Fibroblast of peridontal ligament (primary cell): ENCODE data around the gene GPATCH1.
A peak's percentile ranks its signal among the peaks of the same experiment; 100 is the strongest.
"Not testable (repeated sequence)": the region's sequence is repeated elsewhere in the genome, so short reads cannot be mapped to it uniquely, and the experiment has no call there.

Experiments
- DNase-seq: peaks from one replicate; pipeline ENCODE4 v3.0.0-alpha.2; 2010; ENCODE audit errors: extremely low read depth

GPATCH1 gene

DNA sequence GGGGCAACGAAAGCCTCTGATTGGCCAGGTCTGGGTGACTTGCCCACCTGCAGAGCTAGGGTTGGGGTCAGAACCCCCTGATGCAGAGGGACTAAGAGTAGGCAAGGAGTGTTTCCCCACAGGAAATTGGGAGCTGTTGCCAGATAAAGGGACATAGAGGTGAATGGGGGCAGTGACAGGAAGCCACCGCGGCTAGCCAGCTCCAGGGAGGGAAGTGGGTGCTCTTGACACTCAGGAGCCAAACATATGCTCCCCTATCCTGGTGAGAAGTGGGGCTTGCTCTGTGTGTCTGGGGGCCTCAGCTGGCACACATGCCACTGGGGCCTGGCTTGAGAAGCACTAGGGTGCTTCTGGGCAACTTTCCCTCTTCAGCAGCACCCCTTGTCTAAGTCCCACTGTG lies 76.9 kb downstream of the GPATCH1 start:
- no peak for DNase-seq

DNA sequence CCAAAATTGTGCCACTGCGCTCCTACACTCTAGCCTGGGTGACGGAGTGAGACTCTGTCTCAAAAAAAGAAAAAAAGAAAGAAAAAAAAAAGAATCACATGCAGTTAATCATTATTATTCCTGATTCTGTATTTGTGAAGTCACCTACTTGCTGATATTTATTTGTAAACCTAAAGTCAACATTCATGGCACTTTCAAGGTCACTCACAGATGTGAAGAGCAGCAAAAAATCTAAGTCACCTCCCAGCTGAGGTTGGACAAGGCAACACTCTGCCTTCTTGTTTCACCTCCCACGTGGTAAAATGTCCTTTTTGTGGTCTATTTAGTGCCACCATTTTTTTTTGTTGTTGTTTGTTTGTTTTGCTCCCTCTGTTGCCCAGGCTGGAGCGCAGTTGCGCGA lies 77.4 kb downstream of the GPATCH1 start:
- DNase-seq: no peak

DNA sequence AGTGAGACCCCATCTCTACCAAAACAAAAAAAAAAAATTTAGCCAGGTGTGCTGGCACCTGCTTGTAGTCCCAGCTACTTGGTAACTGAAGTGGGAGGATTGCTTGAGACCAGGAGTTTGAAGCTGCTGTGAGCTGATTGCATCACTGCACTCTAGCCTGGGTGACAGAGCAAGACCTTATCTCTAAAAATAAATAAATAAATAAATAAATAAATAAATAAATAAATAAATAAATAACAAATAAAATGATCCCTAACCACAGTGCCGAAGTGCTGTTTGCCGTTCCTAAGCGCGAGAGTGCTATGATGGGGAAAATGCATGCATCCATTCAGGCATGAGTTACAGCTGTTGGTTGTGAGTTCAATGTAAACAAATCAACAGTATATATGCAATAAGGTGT lies 78.2 kb downstream of the GPATCH1 start:
- no peak for DNase-seq

DNA sequence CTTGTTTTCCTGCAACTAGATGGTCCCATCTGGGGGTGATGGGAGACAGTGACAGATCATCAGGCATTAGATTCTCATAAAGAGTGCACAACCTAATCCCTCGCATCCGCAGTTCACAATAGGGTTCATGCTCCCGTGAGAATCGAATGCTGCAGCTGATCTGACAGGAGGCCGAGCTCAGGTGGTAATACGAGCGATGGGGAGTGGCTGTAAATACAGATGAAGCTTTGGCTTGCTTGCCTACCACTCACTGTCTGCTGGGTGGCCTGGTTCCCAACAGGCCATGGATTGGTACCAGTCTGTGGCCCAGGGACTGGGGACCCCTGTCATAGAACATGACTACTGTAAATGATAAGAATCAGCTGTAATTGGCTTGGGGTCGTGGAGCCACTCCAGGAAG lies 78.9 kb downstream of the GPATCH1 start:
- no peak for DNase-seq

DNA sequence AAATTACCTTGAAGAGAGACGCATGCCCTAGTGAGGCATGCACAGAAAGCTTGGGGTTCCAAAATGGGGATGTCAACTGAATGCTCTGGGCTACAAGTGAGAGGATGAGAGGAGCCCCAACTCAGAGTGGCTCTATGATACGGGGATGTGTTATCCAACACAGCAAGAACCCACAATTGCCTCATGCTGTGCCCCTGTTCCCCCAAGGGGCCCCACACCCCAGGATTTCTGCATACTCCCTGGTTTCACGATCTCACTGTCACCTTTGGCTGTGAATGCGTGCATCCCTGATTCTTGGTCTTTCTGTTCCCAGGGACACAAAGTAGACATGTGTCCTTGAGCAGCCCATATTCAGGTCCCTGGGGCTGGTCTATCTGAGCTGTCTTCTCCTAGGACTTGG lies 80.2 kb downstream of the GPATCH1 start:
- DNase-seq: no peak

DNA sequence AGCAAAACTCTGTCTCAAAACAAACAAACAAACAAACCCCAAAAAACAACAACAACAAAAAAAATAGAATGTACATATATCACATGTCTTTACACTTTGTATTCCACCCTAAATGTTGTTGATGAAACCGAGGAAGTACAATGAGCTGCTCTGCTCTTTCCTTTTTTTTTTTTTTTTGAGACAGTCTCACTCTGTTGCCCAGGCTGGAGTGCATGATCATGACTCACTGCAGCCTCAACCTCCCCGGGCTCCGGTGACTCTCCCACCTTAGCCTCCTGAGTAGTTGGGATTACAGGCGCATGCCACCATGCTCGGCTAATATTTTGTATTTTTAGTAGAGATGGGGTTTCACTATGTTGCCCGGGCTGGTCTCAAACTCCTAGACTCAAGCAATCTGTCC lies 82.5 kb downstream of the GPATCH1 start:
- no peak for DNase-seq

DNA sequence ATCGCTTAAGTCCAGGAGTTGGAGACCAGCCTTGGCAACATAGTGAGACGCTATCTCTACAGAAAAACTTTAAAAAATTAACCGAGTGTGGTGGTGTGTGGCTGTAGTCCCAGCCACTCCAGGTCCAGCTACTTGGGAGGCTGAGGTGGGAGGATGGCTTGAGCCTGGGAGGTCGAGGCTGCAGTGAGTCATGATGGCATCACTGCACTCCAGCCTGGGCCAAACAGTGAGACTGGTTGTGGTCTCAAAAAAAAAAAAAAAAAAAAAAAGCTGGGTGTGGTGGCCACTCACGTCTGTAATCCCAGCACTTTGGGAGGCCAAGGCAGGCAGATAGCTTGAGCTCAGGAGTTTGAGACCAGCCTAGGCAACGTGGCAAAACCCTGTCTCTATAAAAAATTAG lies 85.1 kb downstream of the GPATCH1 start:
- not testable (repeated sequence) for DNase-seq

DNA sequence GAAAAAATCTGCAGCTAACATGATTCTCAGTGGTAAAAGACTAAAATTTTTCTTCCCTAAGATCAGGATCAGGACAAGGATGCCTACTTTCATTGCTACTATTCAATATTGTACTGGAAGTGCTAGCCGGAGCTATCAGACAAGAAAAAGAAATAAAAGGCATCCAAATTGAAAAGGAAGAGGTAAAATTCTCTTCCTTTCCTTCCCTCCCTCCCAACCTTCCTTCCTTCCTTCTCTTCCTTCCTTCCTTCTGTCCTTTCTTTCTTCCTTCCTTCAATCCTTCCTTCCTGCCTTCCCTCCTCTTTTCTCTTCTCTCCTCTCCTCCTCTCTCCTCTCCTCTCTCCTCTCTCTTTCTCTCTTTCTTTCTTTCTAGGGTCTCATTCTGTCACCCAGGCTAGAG lies 86.5 kb downstream of the GPATCH1 start:
- no peak for DNase-seq

DNA sequence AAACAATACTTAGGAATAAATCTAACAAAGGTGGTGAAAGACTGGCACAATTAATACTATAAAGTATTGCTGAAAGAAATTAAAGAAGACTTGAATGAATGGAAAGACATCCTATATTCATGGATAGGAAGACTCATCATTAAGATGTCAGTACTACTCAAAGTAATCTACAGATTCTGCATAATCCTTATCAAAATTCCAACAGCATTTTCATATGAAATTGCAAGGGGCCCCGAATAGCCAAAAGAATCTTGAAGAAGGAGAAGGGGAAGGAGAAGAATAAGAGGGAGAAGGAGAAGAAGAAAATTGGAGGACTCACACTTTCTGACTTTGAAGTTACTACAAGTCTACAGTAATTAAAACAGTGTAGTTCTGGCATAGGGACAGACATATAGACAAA lies 87.5 kb downstream of the GPATCH1 start:
- DNase-seq: no peak

DNA sequence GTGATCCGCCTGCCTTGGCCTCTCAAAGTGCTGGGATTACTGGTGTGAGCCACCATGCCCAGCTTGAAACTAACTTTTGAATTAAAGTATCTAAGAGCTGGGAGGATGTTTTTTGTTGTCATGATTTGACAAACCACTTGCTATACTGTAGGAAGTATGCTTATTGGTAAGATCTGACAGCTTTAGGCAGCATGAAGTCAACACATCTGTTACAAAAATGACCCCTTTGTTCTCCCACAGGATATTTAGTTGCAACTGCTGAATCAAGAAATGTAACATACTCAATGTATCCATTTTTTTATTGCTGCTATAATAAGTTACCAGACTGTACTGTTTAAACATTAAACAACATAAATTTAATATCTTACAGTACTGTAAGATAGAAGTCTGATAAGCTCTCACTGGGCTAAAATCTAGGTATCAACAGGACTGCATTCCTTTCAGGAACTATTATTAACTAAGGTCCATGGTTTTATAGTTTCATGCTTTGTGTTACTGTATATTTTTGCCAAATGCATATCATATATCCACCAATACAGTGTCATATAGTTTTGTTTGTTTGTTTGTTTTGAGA lies 90.3 kb downstream of the GPATCH1 start:
- DNase-seq: no peak

DNA sequence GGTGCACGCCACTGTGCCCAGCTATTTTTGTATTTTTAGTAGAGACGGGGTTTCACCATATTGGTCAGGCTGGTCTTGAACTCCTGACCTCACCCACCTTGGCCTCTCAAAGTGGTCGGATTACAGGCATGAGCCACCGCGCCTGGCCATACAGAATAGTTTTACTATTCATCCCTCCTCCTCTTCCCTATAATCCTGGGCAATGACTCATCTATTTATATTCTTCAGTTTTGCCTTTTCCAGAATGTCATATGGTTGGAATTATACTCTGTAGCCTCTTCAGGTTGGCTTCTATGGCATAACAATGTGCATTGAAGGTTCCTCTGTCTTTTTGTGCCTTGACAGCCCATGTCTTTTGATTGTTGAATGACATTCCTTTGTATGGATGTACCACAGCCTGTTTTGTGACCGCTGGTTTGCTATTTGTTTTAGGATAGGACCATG lies 91.0 kb downstream of the GPATCH1 start:
- peak; percentile 74 for DNase-seq

DNA sequence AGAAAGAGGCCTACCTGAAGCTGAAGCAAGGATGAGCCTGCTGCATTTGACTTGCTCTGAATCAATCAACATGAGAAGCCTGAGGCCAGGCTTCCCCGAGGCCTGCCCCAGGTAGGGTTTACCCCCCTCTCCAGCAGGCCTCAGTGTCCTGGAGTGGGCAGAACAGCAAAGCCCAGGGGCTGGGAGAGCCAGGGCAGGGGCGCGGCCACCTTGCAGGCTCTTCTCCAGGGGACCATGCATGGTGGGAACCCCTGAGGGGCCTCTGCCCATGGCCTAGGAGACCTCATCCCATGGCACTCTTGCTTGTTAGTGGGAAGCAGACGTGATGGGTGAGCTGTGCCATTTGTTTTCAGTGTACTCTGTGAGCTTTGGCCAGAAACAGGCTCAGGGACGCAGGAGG lies 93.2 kb downstream of the GPATCH1 start:
- no peak for DNase-seq

DNA sequence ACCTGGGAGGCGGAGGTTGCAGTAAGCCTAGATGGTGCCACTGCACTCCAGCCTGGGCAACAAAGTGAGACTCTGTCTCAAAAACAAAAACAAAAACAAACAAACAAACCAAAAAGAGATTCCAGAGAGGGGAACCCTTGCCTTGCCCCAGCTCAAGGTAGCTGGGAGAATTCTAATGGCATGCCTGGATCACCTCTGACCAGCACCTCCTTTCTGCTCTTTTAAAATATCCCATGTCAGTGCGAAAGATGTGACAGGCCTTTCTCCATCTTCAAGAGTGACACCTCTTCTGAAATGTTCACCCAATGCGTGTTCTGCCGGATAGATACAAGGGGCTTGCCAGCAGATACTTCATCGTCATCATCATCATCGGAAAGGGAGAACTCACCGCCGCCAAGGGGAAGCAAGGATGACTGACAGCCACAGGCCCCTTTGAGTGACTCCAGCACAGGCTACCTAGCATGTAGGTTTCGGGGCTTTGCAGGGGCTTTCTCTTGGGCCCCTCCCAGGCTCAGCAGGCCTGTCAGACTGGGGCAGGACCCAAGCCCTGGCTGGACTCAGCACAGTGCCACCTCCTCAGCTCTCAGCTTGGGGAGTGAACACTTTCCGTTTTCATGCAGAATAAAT lies 94.3 kb downstream of the GPATCH1 start:
- DNase-seq: no peak

DNA sequence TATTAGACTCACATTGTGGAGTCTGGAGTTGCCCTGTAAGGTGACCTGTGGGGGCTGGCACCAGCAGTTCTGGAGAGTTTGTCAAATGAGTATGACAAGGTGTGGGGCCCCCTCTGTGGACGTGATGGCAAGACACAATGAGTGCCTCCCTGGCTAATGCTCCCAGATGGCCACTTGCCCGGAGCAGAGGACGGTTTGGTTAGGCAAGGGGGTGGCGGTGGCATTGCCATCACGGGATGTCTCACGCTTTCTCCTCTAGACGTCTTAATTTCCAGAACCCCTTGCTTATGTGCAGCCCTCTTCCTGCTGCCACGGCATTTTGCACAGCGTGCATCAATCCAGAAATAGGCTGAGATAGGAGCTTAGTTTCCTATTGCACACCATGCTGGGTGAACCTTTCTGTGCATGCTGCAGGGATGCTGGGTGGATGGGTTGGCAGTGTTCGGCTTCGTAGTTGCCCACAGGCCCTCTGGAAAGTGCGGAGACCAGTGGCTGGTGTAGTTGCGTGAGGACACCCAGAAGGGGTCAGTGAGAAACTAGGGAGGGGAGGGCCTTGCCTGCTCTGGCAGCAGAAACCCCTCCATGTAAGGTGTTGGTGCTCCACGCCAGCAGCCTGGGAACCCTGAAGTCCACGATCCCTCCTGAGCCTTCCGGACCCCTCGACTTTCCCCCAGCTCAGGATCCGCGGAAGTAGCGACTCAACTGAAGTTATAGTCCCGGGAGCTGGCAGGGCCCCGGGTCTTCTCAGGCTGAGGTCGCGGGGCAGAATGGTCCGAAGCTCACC lies 95.1 kb downstream of the GPATCH1 start:
- peak; percentile 28 for DNase-seq

DNA sequence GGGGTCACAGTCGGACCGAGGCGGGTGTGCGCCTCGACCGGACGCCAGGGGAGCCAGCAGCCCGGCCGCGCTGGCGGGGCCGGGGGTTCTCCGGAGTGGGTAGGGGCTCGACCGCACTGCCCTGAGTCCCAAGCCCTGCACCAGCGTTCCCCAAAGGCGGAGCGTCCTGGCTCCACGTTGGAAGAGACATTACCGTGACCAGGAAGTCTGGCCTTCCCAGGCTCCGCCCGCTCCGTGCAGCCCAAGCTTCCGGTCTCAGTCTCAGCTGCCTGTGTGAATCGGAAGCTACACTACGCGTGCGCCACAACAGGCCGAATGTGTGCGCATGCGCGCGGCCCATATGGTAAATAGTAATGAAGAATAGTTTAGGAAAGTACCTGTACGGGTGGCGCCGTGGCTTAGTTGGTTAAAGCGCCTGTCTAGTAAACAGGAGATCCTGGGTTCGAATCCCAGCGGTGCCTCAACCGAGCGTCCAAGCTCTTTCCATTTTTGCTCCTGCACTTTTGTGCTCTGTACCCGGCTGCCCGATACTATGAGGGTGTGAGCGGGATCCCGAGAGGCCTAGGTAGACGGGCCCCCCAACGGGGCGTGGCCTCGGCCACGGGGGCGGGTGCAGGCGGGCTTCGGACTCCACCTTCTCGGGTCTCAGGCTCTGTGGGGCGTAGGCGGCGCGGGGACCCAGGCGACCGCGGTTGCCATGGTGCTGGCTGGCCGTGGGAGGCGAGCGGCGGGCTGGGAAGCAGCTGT lies 95.9 kb downstream of the GPATCH1 start:
- DNase-seq: peak; percentile 99

DNA sequence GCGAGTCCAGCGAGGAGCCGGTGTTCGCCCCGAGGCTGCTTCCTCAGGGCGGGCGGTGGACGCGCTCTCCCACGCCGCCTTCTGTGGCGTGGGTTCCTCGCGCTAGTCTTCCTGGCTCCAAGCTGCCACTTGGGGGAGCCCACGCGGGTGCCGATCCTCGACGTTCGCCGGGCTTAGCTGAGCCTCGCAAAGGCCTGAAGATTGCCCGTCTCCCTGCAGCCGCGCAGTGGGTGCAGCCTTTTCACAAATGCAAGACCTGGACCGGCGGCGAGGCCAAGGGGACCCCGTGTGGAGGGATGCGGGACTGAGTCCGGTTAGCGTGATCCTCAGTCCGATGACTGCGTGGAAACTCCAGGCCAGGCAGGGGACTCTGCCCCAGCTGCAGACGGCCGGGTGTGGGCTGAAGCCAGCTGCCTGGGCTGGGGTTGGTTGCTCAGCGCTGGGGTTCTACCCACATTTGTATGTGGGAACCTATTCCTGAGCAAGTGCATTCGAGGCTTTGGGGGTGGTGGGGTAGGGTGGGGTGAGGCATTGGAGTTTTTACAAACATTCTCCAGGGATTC lies 96.5 kb downstream of the GPATCH1 start:
- DNase-seq: no peak
